Transverse colon (tissue), 4 donors: ENCODE results near the gene FGGY. TPM values are rescaled to one million over a fixed set of nuclear protein-coding genes. Genes with fewer than 3 reads are reported as not detected.

Source experiments
- DNase-seq: peaks from one replicate; pipeline ENCODE4 v3.0.0-alpha.2; 2019
- H3K27ac ChIP-seq, 4 donors: fragments of 200-600 bp; sonication (generic); 2 replicates each; pipeline ENCODE4 v1.5.1; 2016 to 2018; ENCODE audit warnings: inconsistent platforms in 4 of 4
- H3K27me3 ChIP-seq: fragments of 200-600 bp; sonication (generic); 2 replicates; pipeline ENCODE4 v1.5.1; 2017; ENCODE audit warnings: inconsistent platforms
- H3K36me3 ChIP-seq, 4 donors: fragments of 200-600 bp; sonication (generic); 2 replicates each; pipeline ENCODE4 v1.5.1; 2017 to 2019; ENCODE audit warnings: inconsistent platforms in 4 of 4
- H3K4me1 ChIP-seq, 4 donors: fragments of 200-600 bp; sonication (generic); 2 replicates each; pipeline ENCODE4 v1.5.1; 2017 to 2020; ENCODE audit warnings: inconsistent platforms in 4 of 4
- H3K4me3 ChIP-seq, 4 donors: fragments of 200-600 bp; sonication (generic); 1 replicate in 1 of 4; 2 replicates in 3 of 4; pipeline versions ENCODE4 v1.5.1 to v1.6.1; 2017 to 2019; ENCODE audit warnings: inconsistent platforms in 4 of 4
- H3K9me3 ChIP-seq, 2 donors: fragments of 200-600 bp; sonication (generic); 2 replicates each; pipeline ENCODE4 v1.5.1; 2017 to 2019; ENCODE audit warnings: inconsistent platforms in 2 of 2
- CTCF ChIP-seq, 5 experiments: fragments of 200-600 bp in 3 of 5; fragments of 450-650 bp in 2 of 5; sonication (generic) in 3 of 5; IDR thresholded peaks; 1 replicate in 2 of 5; 2 replicates in 3 of 5; pipeline ENCODE4 v1.5.1; 2016 to 2017; ENCODE audit warnings: antibody characterized with exemption in 5 of 5, inconsistent platforms in 3 of 5, mild to moderate bottlenecking in 2 of 5, moderate library complexity in 1 of 5
- EP300 ChIP-seq: sonication (generic); formaldehyde crosslinking; IDR thresholded peaks from one replicate; pipeline ENCODE4 v1.6.1; 2017; ENCODE audit warnings: antibody characterized with exemption, low read depth
- POLR2A ChIP-seq: fragments of 450-650 bp; IDR thresholded peaks from one replicate; pipeline ENCODE4 v1.6.1; 2016; ENCODE audit warnings: antibody characterized with exemption, mild to moderate bottlenecking, moderate library complexity
- POLR2AphosphoS5 ChIP-seq, 3 donors: sonication (generic); formaldehyde crosslinking; IDR thresholded peaks; one replicate each; pipeline ENCODE4 v1.6.1; 2016; ENCODE audit warnings: antibody characterized with exemption in 3 of 3
- WGBS, 2 donors: methylation state at CpG; one replicate each; pipeline ENCODE4 v1.1.5; 2018; ENCODE audit warnings: low coverage in 1 of 2; 5-methylcytosine and 5-hydroxymethylcytosine counted together
- in situ Hi-C, 4 donors: fragments of 200-750 bp; cut with MboI; loops; one replicate each; pipeline versions ENCODE4 v1.15.0 to v1.15.1; 2017; ENCODE audit warnings: low sequenced_read_pairs in 3 of 4, low pct_ligation_motif_present in 1 of 4, low pct_unique_long_range_greater_than_20kb in 1 of 4
- intact Hi-C: fragments of 100-400 bp; cut with DNase I; formaldehyde crosslinking; loops from one replicate; pipeline ENCODE4 v1.15.1; 2023; ENCODE audit warnings: low total_unique reads
- total RNA-seq, 4 donors: library from RNA; depleted of rRNA; stranded (reverse); fragments of >200 nt; gene quantifications; one replicate each; pipeline ENCODE4 v1.1.0, GENCODE V29; 2016

Gene FGGY
- total RNA-seq, 4 donors from 2014 or later = 18.2 to 97.7 (median 27.1) TPM

- 73 to 77% methylated on average over 3 to 7 of the region's 7 CpGs for WGBS, 2 donors
- H3K27ac ChIP-seq = no peak overlapping the region
- H3K9me3 ChIP-seq = no peaks in the 10 kb centered on the region
- H3K27me3 ChIP-seq = no peaks in the 10 kb centered on the region
- no peaks in the 10 kb centered on the region for H3K4me1 ChIP-seq
- no peak for DNase-seq
- intact Hi-C loops = no loop called here
- H3K36me3 ChIP-seq = no peaks in the 10 kb centered on the region
- H3K4me3 ChIP-seq = no peak overlapping the region
- TF ChIP-seq EP300 = no peak
- peak; percentile 13 to 37 (median 32) for TF ChIP-seq CTCF (IDR thresholded peaks at IDR 0.05)
- TF ChIP-seq POLR2A = no peak
- in situ Hi-C loops = loop anchor here in 3 of 4 donors (10.0 to 25.0 kb wide), 3 partner anchors 956 to 981 kb away; no protein-coding TSS in a partner anchor
Observed at GRCh38 chr1:59718064-59718988, 421.4 kb downstream of the FGGY start.

- Histone ChIP-seq H3K36me3 (no peaks in the 10 kb centered on the region), H3K27ac (no peak overlapping the region), H3K9me3 (no peaks in the 10 kb centered on the region), H3K4me1 (no peaks in the 10 kb centered on the region), H3K4me3 (no peak overlapping the region), H3K27me3 (no peaks in the 10 kb centered on the region)
- TF ChIP-seq EP300 (no peak), POLR2AphosphoS5 (IDR thresholded peaks at IDR 0.05) (no peak), POLR2A (no peak), CTCF (IDR thresholded peaks at IDR 0.05) (no peak)
- no peak for DNase-seq
- intact Hi-C loops = no loop called here
- in situ Hi-C loops = loop anchor here in 3 of 4 donors (10.0 to 25.0 kb wide), 3 partner anchors 957 to 982 kb away; no protein-coding TSS in a partner anchor
Observed at GRCh38 chr1:59718989-59719360, 422.1 kb downstream of the FGGY start.

- no peak for DNase-seq
- in situ Hi-C loops = loop anchor here in 2 of 4 donors (25.0 kb wide), 2 partner anchors 958 to 983 kb away; no protein-coding TSS in a partner anchor
- Histone ChIP-seq H3K36me3 (no peaks in the 10 kb centered on the region), H3K27ac (no peak overlapping the region), H3K4me3 (no peak overlapping the region), H3K27me3 (no peaks in the 10 kb centered on the region), H3K4me1 (no peaks in the 10 kb centered on the region), H3K9me3 (no peaks in the 10 kb centered on the region)
- intact Hi-C loops = no loop called here
- WGBS, 2 donors = 70 to 73% methylated on average over 5 of the region's 5 CpGs
- TF ChIP-seq EP300 (no peak), POLR2A (no peak), CTCF (IDR thresholded peaks at IDR 0.05) (no peak), POLR2AphosphoS5 (IDR thresholded peaks at IDR 0.05) (no peak)
Observed at GRCh38 chr1:59720326-59721115, 423.6 kb downstream of the FGGY start.

- intact Hi-C loops = no loop called here
- DNase-seq = no peak
- in situ Hi-C loops = no loop called here
- Histone ChIP-seq H3K27ac (peak overlapping the region; percentile 74 to 86 (median 80)), H3K27me3 (no peaks in the 10 kb centered on the region), H3K9me3 (no peaks in the 10 kb centered on the region), H3K36me3 (no peaks in the 10 kb centered on the region), H3K4me1 (peaks cover 20 to 44% (median 24%) of the 10 kb centered on the region in 4 donors), H3K4me3 (no peak overlapping the region)
- 80 to 85% methylated on average over 1 of the region's 1 CpG for WGBS, 2 donors
- TF ChIP-seq EP300 = no peak
- TF ChIP-seq CTCF (IDR thresholded peaks at IDR 0.05) = no peak
- no peak for TF ChIP-seq POLR2A
- no peak for TF ChIP-seq POLR2AphosphoS5 (IDR thresholded peaks at IDR 0.05)
Observed at GRCh38 chr1:59730302-59730701, 433.4 kb downstream of the FGGY start.
